DMS114 treated with DMSO at 0.1 percent for 48 hours (cell line): ENCODE results near the gene GLYATL1B.
"Not testable (repeated sequence)": the region's sequence is repeated elsewhere in the genome, so short reads cannot be mapped to it uniquely, and the experiment has no call there.

Source experiments
- DNase-seq: peaks from one replicate; lab custom pipeline; 2025; ENCODE audit not compliant: unreplicated experiment; lab: John Stamatoyannopoulos, UW

The GLYATL1B gene

GRCh38 chr11:59086007-59086406, at the start of gene GLYATL1B:
Gene GLYATL1B (plus strand): TSS chr11:59086307. CDS start chr11:59086307, 0 bp downstream.
- not testable (repeated sequence) for DNase-seq

GRCh38 chr11:59036542-59036941, 49.6 kb upstream of the GLYATL1B start:
- DNase-seq = not testable (repeated sequence)

GRCh38 chr11:59037434-59037833, 48.7 kb upstream of the GLYATL1B start:
- DNase-seq = not testable (repeated sequence)

GRCh38 chr11:59040607-59041006, 45.5 kb upstream of the GLYATL1B start:
- no peak for DNase-seq

- DNase-seq = not testable (repeated sequence)
These were observed 34.7 kb upstream of the GLYATL1B start for GRCh38 chr11:59051383-59051782.

GRCh38 chr11:59052355-59052754, 33.8 kb upstream of the GLYATL1B start:
- DNase-seq = not testable (repeated sequence)

- no peak for DNase-seq
These were observed 32.7 kb upstream of the GLYATL1B start for GRCh38 chr11:59053387-59053786.

GRCh38 chr11:59058120-59059033, 27.7 kb upstream of the GLYATL1B start:
- peak; percentile 73 for DNase-seq

GRCh38 chr11:59060096-59060495, 26.0 kb upstream of the GLYATL1B start:
- not testable (repeated sequence) for DNase-seq

- DNase-seq = no peak
These were observed 23.2 kb upstream of the GLYATL1B start for GRCh38 chr11:59062602-59063529.

GRCh38 chr11:59063996-59064727, 21.9 kb upstream of the GLYATL1B start:
- DNase-seq = not testable (repeated sequence)

GRCh38 chr11:59069087-59069486, 17.0 kb upstream of the GLYATL1B start:
- no peak for DNase-seq

- no peak for DNase-seq
These were observed 9.1 kb upstream of the GLYATL1B start for GRCh38 chr11:59076876-59077571.

GRCh38 chr11:59078435-59078834, 7.7 kb upstream of the GLYATL1B start:
- DNase-seq = no peak

- no peak for DNase-seq
These were observed 7.0 kb upstream of the GLYATL1B start for GRCh38 chr11:59079086-59079485.

- not testable (repeated sequence) for DNase-seq
These were observed 5.7 kb upstream of the GLYATL1B start for GRCh38 chr11:59080421-59080820.

- DNase-seq = not testable (repeated sequence)
These were observed 4.6 kb upstream of the GLYATL1B start for GRCh38 chr11:59081430-59082020.

- no peak for DNase-seq
These were observed 2.1 kb downstream of the GLYATL1B start for GRCh38 chr11:59088162-59088561.

- not testable (repeated sequence) for DNase-seq
These were observed 7.5 kb downstream of the GLYATL1B start for GRCh38 chr11:59093576-59093975.

GRCh38 chr11:59095225-59095624, 9.1 kb downstream of the GLYATL1B start:
- not testable (repeated sequence) for DNase-seq
